Right lobe of liver (tissue), 6 donors: ENCODE data around the gene HIF3A. TPM values are rescaled to one million over a fixed set of nuclear protein-coding genes. Genes with fewer than 3 reads are reported as not detected.

Source experiments
- ATAC-seq, 4 donors: fragments of 200-7000 bp; cut with Tn5 transposase; one replicate each; pipeline ENCODE4 v1.9.1; 2020; ENCODE audit warnings: mild to moderate bottlenecking in 4 of 4, moderate library complexity in 4 of 4
- DNase-seq, 3 donors: peaks; one replicate each; pipeline ENCODE4 v3.0.0-alpha.2; 2020
- H3K27ac ChIP-seq, 3 donors: fragments of 200-600 bp; one replicate each; pipeline ENCODE4 v1.8.0; 2022
- H3K27me3 ChIP-seq, 2 donors: fragments of 200-600 bp; one replicate each; pipeline ENCODE4 v1.8.0; 2022
- H3K36me3 ChIP-seq, 4 donors: fragments of 200-600 bp; sonication (generic) in 1 of 4; one replicate each; pipeline versions ENCODE4 v1.5.1 to v1.8.0; 2017 to 2022; ENCODE audit warnings: control low read depth in 1 of 4
- H3K4me1 ChIP-seq, 4 donors: fragments of 200-600 bp; sonication (generic) in 1 of 4; one replicate each; pipeline versions ENCODE4 v1.5.1 to v1.8.0; 2017 to 2022; ENCODE audit warnings: control low read depth in 1 of 4
- H3K4me3 ChIP-seq, 3 donors: fragments of 200-600 bp; one replicate each; pipeline ENCODE4 v1.8.0; 2022
- H3K9me3 ChIP-seq, 4 donors: fragments of 200-600 bp; sonication (generic) in 1 of 4; one replicate each; pipeline versions ENCODE4 v1.5.1 to v1.8.0; 2017 to 2022; ENCODE audit warnings: control low read depth in 1 of 4
- CTCF ChIP-seq, 4 donors: fragments of 200-600 bp in 3 of 4; fragments of 450-650 bp in 1 of 4; IDR thresholded peaks; one replicate each; pipeline versions ENCODE4 v1.5.1 to v1.8.0; 2016 to 2022; ENCODE audit warnings: antibody characterized with exemption in 4 of 4, mild to moderate bottlenecking in 2 of 4
- POLR2A ChIP-seq: fragments of 450-650 bp; IDR thresholded peaks from one replicate; pipeline ENCODE4 v1.6.1; 2017; ENCODE audit warnings: antibody characterized with exemption, mild to moderate bottlenecking
- WGBS: methylation state at CpG from one replicate; pipeline ENCODE4 v1.1.6; 2018; ENCODE audit warnings: low coverage, low lambda C conversion rate; ENCODE audit not compliant: insufficient coverage; ENCODE audit errors: missing lambda C conversion rate; 5-methylcytosine and 5-hydroxymethylcytosine counted together
- intact Hi-C, 2 donors: fragments of 100-400 bp; cut with DNase I; formaldehyde crosslinking; loops; one replicate each; pipeline versions ENCODE4 v1.11.2 to v1.14.1; 2022
- total RNA-seq, 6 experiments: library from RNA; depleted of rRNA in 2 of 6; stranded (reverse); fragments of >200 nt in 2 of 6; fragmentation: NEBNext Ultra II Directional in 3 of 6; extraction: Animal tissue kit (Norgen Biotek cat#: 25700) in 3 of 6; gene quantifications; one replicate each; pipeline versions ENCODE4 v1.1.0 to v1.2.4, GENCODE V29; 2016 to 2023
- donor health status: DM: no; HTN: yes; CAD: no.
- donor health status: DM: no; HTN: no; CAD: no.
- donor health status: DM: no; HTN: no; CAD: no.
- donor health status: DM: no; HTN: yes; CAD: no.
- donor health status: DM: no; HTN: yes; CAD: no.

Gene HIF3A
- total RNA-seq, 6 experiments from 2014 or later: 0.47 to 9.2 (median 4.5) TPM

DNA sequence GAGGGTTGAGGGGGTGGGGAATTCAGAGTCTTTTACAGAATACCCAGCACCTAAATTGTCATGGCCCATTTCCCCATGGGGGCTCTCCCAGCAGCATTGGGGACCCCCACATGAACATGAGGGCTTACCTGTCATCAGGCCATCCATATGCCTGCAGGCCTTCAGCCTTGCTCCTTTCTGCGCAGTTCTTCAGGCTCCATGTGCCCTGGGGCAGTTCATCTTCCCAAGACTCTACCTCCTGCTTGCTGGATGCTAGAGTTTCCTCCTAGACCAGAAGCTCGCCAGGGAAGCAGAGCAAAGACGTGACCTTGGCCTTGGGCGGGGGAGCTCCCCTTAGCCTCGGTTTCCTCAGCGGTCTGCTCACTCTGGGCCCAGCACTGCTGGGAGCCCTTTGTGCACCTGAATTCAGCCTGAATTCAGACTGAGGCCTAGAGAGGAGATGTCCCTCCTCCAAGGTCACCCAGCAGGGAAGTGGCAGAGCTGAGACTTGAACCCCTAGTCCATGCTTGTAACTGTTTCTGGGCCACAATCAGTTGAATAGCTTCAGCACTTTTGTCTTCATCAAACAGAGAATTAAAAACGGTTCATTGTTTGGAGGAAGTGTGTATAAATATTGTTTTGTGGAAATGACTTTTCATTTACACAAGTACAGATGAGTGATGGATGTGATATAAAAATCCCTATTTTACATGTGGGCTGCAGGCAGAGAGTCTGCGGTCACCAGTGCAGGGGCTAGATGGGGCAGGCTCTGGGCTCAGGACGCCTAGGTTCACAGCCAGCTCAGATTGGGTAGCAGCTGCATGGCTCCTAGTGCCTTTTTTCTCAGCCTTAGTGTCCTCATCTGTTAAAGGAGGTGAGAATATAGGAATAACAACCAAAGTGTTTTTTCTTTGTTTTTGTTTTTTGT lies 59.6 kb downstream of the HIF3A start:
- TF ChIP-seq POLR2A (no peak), CTCF (IDR thresholded peaks at IDR 0.05) (no peak)
- Histone ChIP-seq H3K36me3 (peaks cover 0 to 12% (median 0%) of the 10 kb centered on the region in 4 donors), H3K4me1 (peaks cover 0 to 48% (median 15%) of the 10 kb centered on the region in 4 donors), H3K4me3 (no peak overlapping the region), H3K27me3 (no peaks in the 10 kb centered on the region), H3K27ac (peak overlapping the region; percentile 47 to 82 (median 80)), H3K9me3 (no peaks in the 10 kb centered on the region)
- WGBS: 83% methylated on average over 5 of the region's 9 CpGs
- intact Hi-C loops: no loop called here
- peak in 1 of 3 donors; percentile 19 for DNase-seq
- no peak for ATAC-seq

- H3K27ac ChIP-seq: peak overlapping the region in 1 of 3 donors; percentile 3
- 86% methylated on average over 6 of the region's 7 CpGs for WGBS
- peaks cover 0 to 12% (median 0%) of the 10 kb centered on the region in 4 donors for H3K36me3 ChIP-seq
- no peaks in the 10 kb centered on the region for H3K9me3 ChIP-seq
- H3K4me1 ChIP-seq: peaks cover 0 to 40% (median 15%) of the 10 kb centered on the region in 4 donors
- DNase-seq: no peak
- H3K27me3 ChIP-seq: no peaks in the 10 kb centered on the region
- no peak overlapping the region for H3K4me3 ChIP-seq
- intact Hi-C loops: no loop called here
- TF ChIP-seq POLR2A (no peak), CTCF (IDR thresholded peaks at IDR 0.05) (no peak)
- no peak for ATAC-seq
Measured at GRCh38 chr19:46357846-46358583, 61.2 kb downstream of the HIF3A start.

GRCh38 chr19:46361915-46362314 lies 65.1 kb downstream of the HIF3A start:
- no peak overlapping the region for H3K4me3 ChIP-seq
- WGBS: 58% methylated on average over 2 of the region's 2 CpGs
- H3K27ac ChIP-seq: no peak overlapping the region
- TF ChIP-seq CTCF (IDR thresholded peaks at IDR 0.05): no peak
- no peak for TF ChIP-seq POLR2A
- no peak for DNase-seq
- peaks cover 0 to 26% (median 12%) of the 10 kb centered on the region in 4 donors for H3K4me1 ChIP-seq
- H3K36me3 ChIP-seq: peaks cover 0 to 5% (median 0%) of the 10 kb centered on the region in 4 donors
- no peak for ATAC-seq
- H3K27me3 ChIP-seq: no peaks in the 10 kb centered on the region
- intact Hi-C loops: no loop called here
- H3K9me3 ChIP-seq: no peaks in the 10 kb centered on the region

- Histone ChIP-seq H3K27me3 (no peaks in the 10 kb centered on the region), H3K36me3 (peaks cover 0 to 5% (median 2%) of the 10 kb centered on the region in 4 donors), H3K4me1 (peaks cover 0 to 24% (median 10%) of the 10 kb centered on the region in 4 donors), H3K9me3 (no peaks in the 10 kb centered on the region), H3K4me3 (no peak overlapping the region), H3K27ac (peak overlapping the region in 2 of 3 donors; percentile 55 to 59)
- 28% methylated on average over 2 of the region's 2 CpGs for WGBS
- DNase-seq (no peak), ATAC-seq (peak in 3 of 4 donors; percentile 38 to 76 (median 69))
- TF ChIP-seq CTCF (IDR thresholded peaks at IDR 0.05) (no peak), POLR2A (no peak)
- intact Hi-C loops: no loop called here
Measured at GRCh38 chr19:46364359-46364758, 67.5 kb downstream of the HIF3A start.
